GM23338 (cell line): ENCODE data around the gene COBL. TPM values are rescaled to one million over a fixed set of nuclear protein-coding genes. Genes with fewer than 3 reads are reported as not detected.

Experiments
- ATAC-seq: fragments of 200-7000 bp; cut with Tn5 transposase; 3 replicates; pipeline ENCODE4 v1.9.1; 2020
- DNase-seq: peaks from one replicate; pipeline ENCODE4 v3.0.0-alpha.2; 2015; ENCODE audit warnings: low spot score
- H2AFZ ChIP-seq: fragments of 200-600 bp; sonication (generic); 2 replicates; pipeline ENCODE4 v1.8.0; 2016; ENCODE audit warnings: antibody characterized with exemption, mild to moderate bottlenecking, moderate library complexity
- H3F3A ChIP-seq: fragments of 200-600 bp; sonication (generic); replicated peaks from 2 replicates; pipeline ENCODE4 v1.8.0; 2017; ENCODE audit warnings: antibody characterized with exemption, mixed run types, low read depth
- H3K27ac ChIP-seq: fragments of 200-600 bp; sonication (generic); 2 replicates; pipeline ENCODE4 v1.6.1; 2016; ENCODE audit warnings: low read depth
- H3K27me3 ChIP-seq: fragments of 200-600 bp; sonication (generic); 2 replicates; pipeline ENCODE4 v1.8.0; 2016; ENCODE audit warnings: mild to moderate bottlenecking, mixed run types, moderate library complexity; ENCODE audit not compliant: insufficient read depth
- H3K36me3 ChIP-seq: fragments of 200-600 bp; sonication (generic); 2 replicates; pipeline ENCODE4 v1.8.0; 2016; ENCODE audit warnings: mild to moderate bottlenecking; ENCODE audit not compliant: insufficient read depth
- H3K4me1 ChIP-seq: fragments of 200-600 bp; sonication (generic); 2 replicates; pipeline ENCODE4 v1.8.0; 2016; ENCODE audit warnings: mild to moderate bottlenecking, moderate library complexity; ENCODE audit not compliant: insufficient read depth
- H3K4me2 ChIP-seq: fragments of 200-600 bp; sonication (generic); 2 replicates; pipeline ENCODE4 v1.7.1; 2017; ENCODE audit warnings: mixed run types
- H3K4me3 ChIP-seq: fragments of 200-600 bp; sonication (generic); 2 replicates; pipeline ENCODE4 v1.6.1; 2016; ENCODE audit warnings: mixed run types
- H3K79me2 ChIP-seq: fragments of 200-600 bp; sonication (generic); replicated peaks from 2 replicates; pipeline ENCODE4 v1.8.0; 2017; ENCODE audit warnings: mild to moderate bottlenecking; ENCODE audit not compliant: insufficient read depth
- H3K9me2 ChIP-seq: fragments of 200-600 bp; sonication (generic); 2 replicates; pipeline ENCODE4 v1.8.0; 2017; ENCODE audit not compliant: insufficient read depth
- H4K20me1 ChIP-seq: fragments of 200-600 bp; sonication (generic); replicated peaks from 2 replicates; pipeline ENCODE4 v1.8.0; 2017; ENCODE audit warnings: mild to moderate bottlenecking; ENCODE audit not compliant: insufficient read depth
- H3K27ac Mint-ChIP-seq: 2 replicates; pipeline ENCODE4 v1.8.0; 2020; ENCODE audit warnings: inconsistent platforms, mild to moderate bottlenecking, moderate library complexity, mixed read lengths
- H3K27me3 Mint-ChIP-seq: 3 replicates; pipeline ENCODE4 v1.8.0; 2022; ENCODE audit warnings: low read depth, mild to moderate bottlenecking, moderate library complexity, mixed read lengths, inconsistent platforms; ENCODE audit not compliant: insufficient read depth, poor library complexity
- H3K36me3 Mint-ChIP-seq: 3 replicates; pipeline ENCODE4 v1.8.0; 2021; ENCODE audit warnings: low read depth, mild to moderate bottlenecking, inconsistent platforms, moderate library complexity, mixed read lengths
- H3K4me1 Mint-ChIP-seq: 3 replicates; pipeline ENCODE4 v1.8.0; 2020; ENCODE audit warnings: mild to moderate bottlenecking, inconsistent platforms, mixed read lengths
- H3K4me3 Mint-ChIP-seq: 3 replicates; pipeline ENCODE4 v1.8.0; 2021; ENCODE audit warnings: moderate library complexity, mild to moderate bottlenecking, inconsistent platforms, mixed read lengths
- H3K9me3 Mint-ChIP-seq: 3 replicates; pipeline ENCODE4 v1.8.0; 2020; ENCODE audit warnings: moderate library complexity, mild to moderate bottlenecking, inconsistent platforms, mixed read lengths
- CREB1 ChIP-seq: fragments of 250-450 bp; sonication (Bioruptor Pico); IDR thresholded peaks from 2 replicates; pipeline ENCODE4 v1.5.0; 2020; ENCODE audit warnings: low read depth, mild to moderate bottlenecking, moderate library complexity
- EZH2 ChIP-seq: fragments of 200-600 bp; sonication (generic); IDR thresholded peaks from one replicate; pipeline ENCODE4 v1.8.0; 2017; ENCODE audit warnings: antibody characterized with exemption, mild to moderate bottlenecking, low read depth; ENCODE audit not compliant: unreplicated experiment
- EZH2phosphoT487 ChIP-seq: fragments of 200-600 bp; sonication (generic); IDR thresholded peaks from one replicate; pipeline ENCODE4 v1.8.1; 2018; ENCODE audit warnings: antibody characterized with exemption; ENCODE audit not compliant: unreplicated experiment
- JUNB ChIP-seq: IDR thresholded peaks from one replicate; pipeline ENCODE4 v1.6.1; 2016; ENCODE audit warnings: antibody characterized with exemption; ENCODE audit not compliant: unreplicated experiment
- NANOG ChIP-seq: IDR thresholded peaks from 2 replicates; pipeline ENCODE4 v1.6.1; 2016; ENCODE audit warnings: antibody characterized with exemption, borderline replicate concordance
- POLR2AphosphoS5 ChIP-seq: IDR thresholded peaks from 2 replicates; pipeline ENCODE4 v1.6.1; 2016; ENCODE audit warnings: antibody characterized with exemption, low read depth
- STAT1 ChIP-seq: IDR thresholded peaks from one replicate; pipeline ENCODE4 v1.6.1; 2016; ENCODE audit warnings: antibody characterized with exemption; ENCODE audit not compliant: unreplicated experiment
- ZNF114 ChIP-seq: fragments of 250-450 bp; sonication (Bioruptor Pico); IDR thresholded peaks from 2 replicates; pipeline ENCODE4 v1.5.0; 2020; ENCODE audit warnings: mild to moderate bottlenecking, moderate library complexity
- ZNF331 ChIP-seq: fragments of 250-450 bp; sonication (Bioruptor Pico); IDR thresholded peaks from 2 replicates; pipeline ENCODE4 v1.5.0; 2020; ENCODE audit warnings: low read depth, mild to moderate bottlenecking, moderate library complexity
- polyA plus RNA-seq: library from polyadenylated mRNA; unstranded; fragments of >200 nt; fragmentation: Nextera tagmentation; extraction: Ambion mirVana; gene quantifications from 2 replicates; pipeline ENCODE4 v1.2.1, GENCODE V29; 2016
- total RNA-seq: library from RNA; depleted of rRNA; stranded (reverse); fragments of >200 nt; shearing (Covaris generic); gene quantifications from 2 replicates; pipeline ENCODE4 v1.2.3, GENCODE V29; 2014
- TF ChIP-seq, protein P1 (sequence below): IDR thresholded peaks from one replicate; pipeline ENCODE4 v1.6.1; 2018; ENCODE audit warnings: antibody characterized with exemption; ENCODE audit not compliant: unreplicated experiment
- TF ChIP-seq, protein P2 (sequence below), 2 experiments: fragments of 200-600 bp in 1 of 2; sonication (generic) in 1 of 2; conservative IDR thresholded peaks; 2 replicates each; pipeline versions ENCODE4 v1.5.1 to v1.6.1; 2016 to 2017; ENCODE audit warnings: antibody characterized with exemption in 2 of 2, low read depth in 2 of 2, mild to moderate bottlenecking in 2 of 2, moderate library complexity in 1 of 2
- TF ChIP-seq, protein P3 (sequence below): IDR thresholded peaks from 2 replicates; pipeline ENCODE4 v1.6.1; 2016; ENCODE audit warnings: antibody characterized with exemption

COBL gene
- total and polyA plus RNA-seq, 2 experiments from 2014 or later = 18.3 to 51.9 TPM

- Mint-ChIP-seq H3K4me1 (peaks cover 65% of the 10 kb centered on the region), H3K36me3 (no peaks in the 10 kb centered on the region; the same call in 2 of the 3 replicates), H3K27ac (no peak overlapping the region), H3K9me3 (no peaks in the 10 kb centered on the region; the same call in 2 of the 3 replicates), H3K4me3 (peak overlapping the region; percentile 92), H3K27me3 (peaks cover 39% of the 10 kb centered on the region)
- H3K36me3 ChIP-seq = no peaks in the 10 kb centered on the region
- peak; percentile 43 for DNase-seq
- H3K4me1 ChIP-seq = peaks cover 45% of the 10 kb centered on the region
- H4K20me1 ChIP-seq = peaks cover 15% of the 10 kb centered on the region
- peak overlapping the region; percentile 74 for H3K4me3 ChIP-seq
- peak overlapping the region; percentile 97 for H3K4me2 ChIP-seq
- peaks cover 27% of the 10 kb centered on the region for H3K27me3 ChIP-seq
- no peak overlapping the region for H3K27ac ChIP-seq
- H3F3A ChIP-seq = peaks cover 10% of the 10 kb centered on the region
- H3K9me2 ChIP-seq = no peaks in the 10 kb centered on the region
- peaks cover 24% of the 10 kb centered on the region for H3K79me2 ChIP-seq
- H2AFZ ChIP-seq = 0 out of 2 replicates have a peak overlapping the region, but pooled peaks have one; percentile 52
- no peak for TF ChIP-seq EZH2phosphoT487
- TF ChIP-seq EZH2 = no peak
- TF ChIP-seq, protein P1, sequence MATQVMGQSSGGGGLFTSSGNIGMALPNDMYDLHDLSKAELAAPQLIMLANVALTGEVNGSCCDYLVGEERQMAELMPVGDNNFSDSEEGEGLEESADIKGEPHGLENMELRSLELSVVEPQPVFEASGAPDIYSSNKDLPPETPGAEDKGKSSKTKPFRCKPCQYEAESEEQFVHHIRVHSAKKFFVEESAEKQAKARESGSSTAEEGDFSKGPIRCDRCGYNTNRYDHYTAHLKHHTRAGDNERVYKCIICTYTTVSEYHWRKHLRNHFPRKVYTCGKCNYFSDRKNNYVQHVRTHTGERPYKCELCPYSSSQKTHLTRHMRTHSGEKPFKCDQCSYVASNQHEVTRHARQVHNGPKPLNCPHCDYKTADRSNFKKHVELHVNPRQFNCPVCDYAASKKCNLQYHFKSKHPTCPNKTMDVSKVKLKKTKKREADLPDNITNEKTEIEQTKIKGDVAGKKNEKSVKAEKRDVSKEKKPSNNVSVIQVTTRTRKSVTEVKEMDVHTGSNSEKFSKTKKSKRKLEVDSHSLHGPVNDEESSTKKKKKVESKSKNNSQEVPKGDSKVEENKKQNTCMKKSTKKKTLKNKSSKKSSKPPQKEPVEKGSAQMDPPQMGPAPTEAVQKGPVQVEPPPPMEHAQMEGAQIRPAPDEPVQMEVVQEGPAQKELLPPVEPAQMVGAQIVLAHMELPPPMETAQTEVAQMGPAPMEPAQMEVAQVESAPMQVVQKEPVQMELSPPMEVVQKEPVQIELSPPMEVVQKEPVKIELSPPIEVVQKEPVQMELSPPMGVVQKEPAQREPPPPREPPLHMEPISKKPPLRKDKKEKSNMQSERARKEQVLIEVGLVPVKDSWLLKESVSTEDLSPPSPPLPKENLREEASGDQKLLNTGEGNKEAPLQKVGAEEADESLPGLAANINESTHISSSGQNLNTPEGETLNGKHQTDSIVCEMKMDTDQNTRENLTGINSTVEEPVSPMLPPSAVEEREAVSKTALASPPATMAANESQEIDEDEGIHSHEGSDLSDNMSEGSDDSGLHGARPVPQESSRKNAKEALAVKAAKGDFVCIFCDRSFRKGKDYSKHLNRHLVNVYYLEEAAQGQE = no peak
- no peak for TF ChIP-seq NANOG
- no peak for TF ChIP-seq JUNB
- no peak for TF ChIP-seq POLR2AphosphoS5
- no peak for TF ChIP-seq STAT1
- TF ChIP-seq ZNF114 = no peak
- TF ChIP-seq ZNF331 = no peak
- TF ChIP-seq, protein P2, sequence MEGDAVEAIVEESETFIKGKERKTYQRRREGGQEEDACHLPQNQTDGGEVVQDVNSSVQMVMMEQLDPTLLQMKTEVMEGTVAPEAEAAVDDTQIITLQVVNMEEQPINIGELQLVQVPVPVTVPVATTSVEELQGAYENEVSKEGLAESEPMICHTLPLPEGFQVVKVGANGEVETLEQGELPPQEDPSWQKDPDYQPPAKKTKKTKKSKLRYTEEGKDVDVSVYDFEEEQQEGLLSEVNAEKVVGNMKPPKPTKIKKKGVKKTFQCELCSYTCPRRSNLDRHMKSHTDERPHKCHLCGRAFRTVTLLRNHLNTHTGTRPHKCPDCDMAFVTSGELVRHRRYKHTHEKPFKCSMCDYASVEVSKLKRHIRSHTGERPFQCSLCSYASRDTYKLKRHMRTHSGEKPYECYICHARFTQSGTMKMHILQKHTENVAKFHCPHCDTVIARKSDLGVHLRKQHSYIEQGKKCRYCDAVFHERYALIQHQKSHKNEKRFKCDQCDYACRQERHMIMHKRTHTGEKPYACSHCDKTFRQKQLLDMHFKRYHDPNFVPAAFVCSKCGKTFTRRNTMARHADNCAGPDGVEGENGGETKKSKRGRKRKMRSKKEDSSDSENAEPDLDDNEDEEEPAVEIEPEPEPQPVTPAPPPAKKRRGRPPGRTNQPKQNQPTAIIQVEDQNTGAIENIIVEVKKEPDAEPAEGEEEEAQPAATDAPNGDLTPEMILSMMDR (conservative IDR thresholded peaks at IDR 0.05; ENCODE audit: low read depth in 2 of 2) = no peak
- TF ChIP-seq CREB1 (CRISPR knock-in tag) = no peak
- ATAC-seq = peak; percentile 4
Observed at GRCh38 chr7:51318001-51318400, 1.4 kb upstream of the COBL start.

- Mint-ChIP-seq H3K27ac (no peak overlapping the region; the same call in 1 of the 2 replicates), H3K27me3 (peaks cover 39% of the 10 kb centered on the region), H3K4me3 (peak overlapping the region; percentile 92), H3K36me3 (no peaks in the 10 kb centered on the region; the same call in 2 of the 3 replicates), H3K9me3 (no peaks in the 10 kb centered on the region; the same call in 2 of the 3 replicates), H3K4me1 (peaks cover 64% of the 10 kb centered on the region)
- Histone ChIP-seq H3F3A (peaks cover 10% of the 10 kb centered on the region), H2AFZ (0 out of 2 replicates have a peak overlapping the region, but pooled peaks have one; percentile 52), H3K27me3 (peaks cover 27% of the 10 kb centered on the region), H3K79me2 (peaks cover 29% of the 10 kb centered on the region), H3K9me2 (no peaks in the 10 kb centered on the region), H3K27ac (peak overlapping the region; percentile 92), H3K36me3 (no peaks in the 10 kb centered on the region), H3K4me1 (peaks cover 42% of the 10 kb centered on the region), H3K4me3 (peak overlapping the region; percentile 74), H3K4me2 (peak overlapping the region; percentile 97), H4K20me1 (peaks cover 15% of the 10 kb centered on the region)
- DNase-seq (peak; percentile 69), ATAC-seq (peak; percentile 7)
- TF ChIP-seq, protein P3, sequence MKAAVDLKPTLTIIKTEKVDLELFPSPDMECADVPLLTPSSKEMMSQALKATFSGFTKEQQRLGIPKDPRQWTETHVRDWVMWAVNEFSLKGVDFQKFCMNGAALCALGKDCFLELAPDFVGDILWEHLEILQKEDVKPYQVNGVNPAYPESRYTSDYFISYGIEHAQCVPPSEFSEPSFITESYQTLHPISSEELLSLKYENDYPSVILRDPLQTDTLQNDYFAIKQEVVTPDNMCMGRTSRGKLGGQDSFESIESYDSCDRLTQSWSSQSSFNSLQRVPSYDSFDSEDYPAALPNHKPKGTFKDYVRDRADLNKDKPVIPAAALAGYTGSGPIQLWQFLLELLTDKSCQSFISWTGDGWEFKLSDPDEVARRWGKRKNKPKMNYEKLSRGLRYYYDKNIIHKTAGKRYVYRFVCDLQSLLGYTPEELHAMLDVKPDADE = no peak
- TF ChIP-seq EZH2 = no peak
- TF ChIP-seq, protein P2 (conservative IDR thresholded peaks at IDR 0.05; ENCODE audit: low read depth in 2 of 2) = no peak
- no peak for TF ChIP-seq JUNB
- TF ChIP-seq POLR2AphosphoS5 = no peak
- TF ChIP-seq, protein P1 = no peak
- no peak for TF ChIP-seq NANOG
Observed at GRCh38 chr7:51317582-51317910, 937 bp upstream of the COBL start.
